Calu3 (cell line): ENCODE data around the gene STIL. TPM values are rescaled to one million over a fixed set of nuclear protein-coding genes. Genes with fewer than 3 reads are reported as not detected.

ENCODE experiments used
- BruUV-seq: library from RNA; stranded (reverse); fragments of 400-500 nt; replicated peaks from 2 replicates; lab custom pipeline; 2021; lab: Mats Ljungman, UMichigan
- CTCF ChIA-PET: fragments of 300-600 bp; sonication (Branson Sonifier 250); formaldehyde crosslinking; loops from one replicate; lab custom pipeline; 2022; ENCODE audit warnings: antibody characterized with exemption; lab: Charles Lee
- DNase-seq: peaks from one replicate; pipeline ENCODE4 v3.0.0; 2022
- H3K27ac Mint-ChIP-seq: one replicate; pipeline ENCODE4 v1.8.0; 2022; ENCODE audit warnings: mixed read lengths; ENCODE audit not compliant: unreplicated experiment
- H3K27me3 Mint-ChIP-seq: one replicate; pipeline ENCODE4 v1.8.0; 2022; ENCODE audit warnings: mixed read lengths; ENCODE audit not compliant: unreplicated experiment
- H3K36me3 Mint-ChIP-seq: one replicate; pipeline ENCODE4 v1.8.0; 2022; ENCODE audit warnings: mild to moderate bottlenecking, moderate library complexity, mixed read lengths; ENCODE audit not compliant: insufficient read depth, unreplicated experiment
- H3K4me1 Mint-ChIP-seq: one replicate; pipeline ENCODE4 v1.8.0; 2022; ENCODE audit warnings: mild to moderate bottlenecking, low read depth, mixed read lengths; ENCODE audit not compliant: unreplicated experiment
- H3K4me3 Mint-ChIP-seq: one replicate; pipeline ENCODE4 v1.8.0; 2022; ENCODE audit warnings: mild to moderate bottlenecking, low read depth, moderate library complexity, mixed read lengths; ENCODE audit not compliant: unreplicated experiment
- H3K9me3 Mint-ChIP-seq: one replicate; pipeline ENCODE4 v1.8.0; 2022; ENCODE audit warnings: low read depth, mixed read lengths; ENCODE audit not compliant: unreplicated experiment
- intact Hi-C: fragments of 100-400 bp; cut with micrococcal nuclease; formaldehyde crosslinking; loops from one replicate; pipeline ENCODE4 v1.10.0; 2022; ENCODE audit not compliant: unreplicated experiment
- total RNA-seq: library from RNA; stranded (reverse); gene quantifications from 2 replicates; pipeline ENCODE4 v1.2.3, GENCODE V29; 2022
- TF ChIP-seq, protein P1 (sequence below): fragments of 200-600 bp; IDR thresholded peaks from one replicate; pipeline ENCODE4 v1.8.0; 2022; ENCODE audit warnings: antibody characterized with exemption; ENCODE audit not compliant: unreplicated experiment

STIL gene
- total RNA-seq, 1 experiment from 2014 or later: 62.4 TPM

DNA sequence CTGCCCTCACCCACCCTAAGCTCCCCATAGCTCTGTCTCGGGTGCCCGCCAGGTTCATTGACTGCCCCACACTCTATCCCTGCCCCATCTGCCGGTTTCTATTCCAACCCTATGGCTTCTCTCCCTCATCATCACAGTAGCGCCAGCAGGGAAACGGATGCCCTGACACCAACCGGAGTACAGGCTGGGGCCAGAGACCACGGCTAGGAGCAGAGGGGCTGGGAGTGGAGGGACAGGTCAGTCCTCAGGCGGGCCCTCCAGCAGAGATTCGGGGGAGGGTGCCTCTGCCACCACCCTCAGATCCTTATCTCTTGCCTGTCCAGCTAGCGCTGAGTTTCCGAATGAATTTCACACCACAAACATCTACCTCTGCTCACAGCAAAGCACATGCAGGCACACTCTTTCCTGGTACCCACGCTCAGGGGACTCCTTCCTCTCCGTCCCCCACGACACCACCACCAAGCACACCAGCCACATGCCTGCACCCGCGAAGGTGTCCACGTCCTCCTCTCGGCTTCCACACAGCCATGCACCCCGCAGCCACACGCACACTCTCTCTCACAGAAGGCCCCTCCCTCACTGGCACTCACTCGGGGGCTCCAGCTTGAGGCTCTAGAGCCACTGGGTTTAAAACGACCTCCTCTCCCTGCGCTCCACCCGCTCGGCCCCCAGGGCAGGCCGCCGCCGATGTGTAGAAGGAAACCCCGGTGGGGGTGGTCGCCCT is 89.1 kb downstream of the STIL start:
- Mint-ChIP-seq H3K4me1 (no peaks in the 10 kb centered on the region), H3K9me3 (no peaks in the 10 kb centered on the region), H3K27ac (no peak overlapping the region), H3K4me3 (no peak overlapping the region), H3K36me3 (no peaks in the 10 kb centered on the region), H3K27me3 (no peaks in the 10 kb centered on the region)
- no TSS peak for BruUV-seq
- intact Hi-C loops: no loop called here
- TF ChIP-seq, protein P1, sequence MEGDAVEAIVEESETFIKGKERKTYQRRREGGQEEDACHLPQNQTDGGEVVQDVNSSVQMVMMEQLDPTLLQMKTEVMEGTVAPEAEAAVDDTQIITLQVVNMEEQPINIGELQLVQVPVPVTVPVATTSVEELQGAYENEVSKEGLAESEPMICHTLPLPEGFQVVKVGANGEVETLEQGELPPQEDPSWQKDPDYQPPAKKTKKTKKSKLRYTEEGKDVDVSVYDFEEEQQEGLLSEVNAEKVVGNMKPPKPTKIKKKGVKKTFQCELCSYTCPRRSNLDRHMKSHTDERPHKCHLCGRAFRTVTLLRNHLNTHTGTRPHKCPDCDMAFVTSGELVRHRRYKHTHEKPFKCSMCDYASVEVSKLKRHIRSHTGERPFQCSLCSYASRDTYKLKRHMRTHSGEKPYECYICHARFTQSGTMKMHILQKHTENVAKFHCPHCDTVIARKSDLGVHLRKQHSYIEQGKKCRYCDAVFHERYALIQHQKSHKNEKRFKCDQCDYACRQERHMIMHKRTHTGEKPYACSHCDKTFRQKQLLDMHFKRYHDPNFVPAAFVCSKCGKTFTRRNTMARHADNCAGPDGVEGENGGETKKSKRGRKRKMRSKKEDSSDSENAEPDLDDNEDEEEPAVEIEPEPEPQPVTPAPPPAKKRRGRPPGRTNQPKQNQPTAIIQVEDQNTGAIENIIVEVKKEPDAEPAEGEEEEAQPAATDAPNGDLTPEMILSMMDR: no peak
- no peak for DNase-seq
- CTCF ChIA-PET: interaction anchor here (1.2 kb wide), 1 partner anchor 32 kb away, joined by 4 read pairs; no protein-coding TSS in a partner anchor

GRCh38 chr1:47223921-47224675 is 89.8 kb downstream of the STIL start:
- H3K9me3 Mint-ChIP-seq: no peaks in the 10 kb centered on the region
- no peaks in the 10 kb centered on the region for H3K27me3 Mint-ChIP-seq
- no peak overlapping the region for H3K27ac Mint-ChIP-seq
- TF ChIP-seq, protein P1: no peak
- H3K36me3 Mint-ChIP-seq: no peaks in the 10 kb centered on the region
- CTCF ChIA-PET: no interaction called here
- intact Hi-C loops: no loop called here
- no TSS peak for BruUV-seq
- H3K4me1 Mint-ChIP-seq: no peaks in the 10 kb centered on the region
- no peak overlapping the region for H3K4me3 Mint-ChIP-seq
- DNase-seq: no peak

DNA sequence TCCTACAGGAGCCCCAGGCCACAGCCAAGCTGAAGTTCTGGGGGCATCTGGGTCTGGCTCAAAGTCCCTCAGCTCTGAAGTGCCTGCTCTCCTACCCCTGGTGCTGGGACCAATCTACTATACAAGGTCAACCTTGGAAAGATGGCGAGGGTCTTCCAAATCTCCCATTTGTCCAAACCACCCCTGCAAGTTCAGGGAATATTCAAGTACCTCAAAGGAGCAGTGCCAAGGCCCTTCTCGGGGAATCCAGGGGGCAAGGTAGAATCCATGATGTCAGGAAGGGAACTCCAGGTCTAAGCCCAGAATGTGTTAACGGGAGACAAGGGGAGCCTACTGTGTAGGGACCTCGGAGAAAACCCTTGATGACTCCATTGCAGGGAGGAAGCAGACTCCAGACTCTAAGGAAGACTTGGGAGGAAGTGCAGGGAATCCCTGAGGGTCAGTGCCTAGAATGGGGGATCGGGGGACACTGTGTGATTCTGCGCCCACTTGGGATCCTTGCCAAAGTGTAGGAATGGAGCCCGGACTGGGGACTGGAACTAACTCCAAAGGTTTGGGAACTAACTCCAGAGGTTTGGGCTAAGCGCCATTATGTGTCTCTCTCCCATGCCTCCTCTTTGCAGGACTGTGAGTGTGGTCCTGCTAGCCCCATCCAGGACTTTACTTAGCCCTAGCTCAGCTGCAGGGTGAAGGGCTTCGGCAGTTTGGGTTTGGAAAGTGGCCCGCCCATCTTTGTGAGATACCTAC is 90.6 kb downstream of the STIL start:
- TF ChIP-seq, protein P1: no peak
- H3K27me3 Mint-ChIP-seq: no peaks in the 10 kb centered on the region
- H3K9me3 Mint-ChIP-seq: no peaks in the 10 kb centered on the region
- no peaks in the 10 kb centered on the region for H3K36me3 Mint-ChIP-seq
- no peak overlapping the region for H3K4me3 Mint-ChIP-seq
- H3K4me1 Mint-ChIP-seq: no peaks in the 10 kb centered on the region
- intact Hi-C loops: no loop called here
- CTCF ChIA-PET: no interaction called here
- H3K27ac Mint-ChIP-seq: no peak overlapping the region
- BruUV-seq: no TSS peak
- no peak for DNase-seq

DNA sequence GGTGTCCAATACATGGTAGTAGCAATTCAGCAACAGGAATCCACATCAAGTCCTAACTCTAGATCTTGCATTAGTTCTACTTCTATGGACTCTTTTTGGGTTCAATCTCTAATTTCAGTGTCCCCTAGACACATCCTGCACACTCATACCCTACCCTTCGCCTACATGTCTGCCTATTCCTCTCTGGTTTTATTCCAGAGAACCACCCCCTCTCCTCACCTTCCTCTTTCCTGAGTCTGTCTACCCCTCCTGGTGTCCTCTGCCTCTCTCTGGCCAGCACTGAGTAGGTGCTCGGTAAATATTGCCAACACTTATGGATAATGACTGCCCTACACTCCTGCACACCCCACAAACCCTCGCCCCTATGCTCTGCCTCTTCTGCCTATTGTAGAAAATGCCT is 91.5 kb downstream of the STIL start:
- CTCF ChIA-PET: interaction anchor here (0.6 kb wide), 3 partner anchors 49 to 1135 kb away, joined by 3 to 6 read pairs (median 5); no protein-coding TSS in a partner anchor
- H3K27me3 Mint-ChIP-seq: no peaks in the 10 kb centered on the region
- no peak overlapping the region for H3K27ac Mint-ChIP-seq
- no peaks in the 10 kb centered on the region for H3K4me1 Mint-ChIP-seq
- H3K36me3 Mint-ChIP-seq: no peaks in the 10 kb centered on the region
- no peak for DNase-seq
- TF ChIP-seq, protein P1: no peak
- BruUV-seq: no TSS peak
- H3K4me3 Mint-ChIP-seq: no peak overlapping the region
- intact Hi-C loops: no loop called here
- H3K9me3 Mint-ChIP-seq: no peaks in the 10 kb centered on the region
